ENCODE data around the gene CDC42EP4.

Gene CDC42EP4

DNA sequence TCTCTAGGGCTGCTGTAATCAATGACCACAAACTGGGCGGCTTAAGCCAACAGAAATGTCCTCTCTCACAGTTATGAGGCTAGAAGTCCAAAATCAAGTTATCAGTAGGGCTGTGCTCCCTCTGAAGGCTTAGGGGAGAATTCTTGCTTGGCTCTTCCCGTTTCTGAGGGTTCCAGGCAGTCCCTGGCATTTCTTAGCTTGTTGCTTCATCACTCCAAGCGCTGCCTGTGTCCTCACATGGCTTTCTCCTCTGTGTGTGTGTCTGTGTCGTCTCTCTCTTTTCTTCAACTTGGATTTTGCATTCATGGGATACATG is 13.7 kb upstream of the CDC42EP4 start:
- Histone ChIP-seq H3K4me1 (ENCODE audit: control insufficient read depth, insufficient read depth, low read length) (no peaks in the 10 kb centered on the region), H3K9me3 (ENCODE audit: control insufficient read depth, low read length) (no peaks in the 10 kb centered on the region), H3K4me3 (ENCODE audit: low read length) (no peak overlapping the region), H3K9ac (ENCODE audit: low read length) (no peak overlapping the region), H3K36me3 (ENCODE audit: control insufficient read depth, insufficient read depth, low read length) (no peaks in the 10 kb centered on the region), H3K27me3 (ENCODE audit: control insufficient read depth, insufficient read depth, low read length) (no peaks in the 10 kb centered on the region)

DNA sequence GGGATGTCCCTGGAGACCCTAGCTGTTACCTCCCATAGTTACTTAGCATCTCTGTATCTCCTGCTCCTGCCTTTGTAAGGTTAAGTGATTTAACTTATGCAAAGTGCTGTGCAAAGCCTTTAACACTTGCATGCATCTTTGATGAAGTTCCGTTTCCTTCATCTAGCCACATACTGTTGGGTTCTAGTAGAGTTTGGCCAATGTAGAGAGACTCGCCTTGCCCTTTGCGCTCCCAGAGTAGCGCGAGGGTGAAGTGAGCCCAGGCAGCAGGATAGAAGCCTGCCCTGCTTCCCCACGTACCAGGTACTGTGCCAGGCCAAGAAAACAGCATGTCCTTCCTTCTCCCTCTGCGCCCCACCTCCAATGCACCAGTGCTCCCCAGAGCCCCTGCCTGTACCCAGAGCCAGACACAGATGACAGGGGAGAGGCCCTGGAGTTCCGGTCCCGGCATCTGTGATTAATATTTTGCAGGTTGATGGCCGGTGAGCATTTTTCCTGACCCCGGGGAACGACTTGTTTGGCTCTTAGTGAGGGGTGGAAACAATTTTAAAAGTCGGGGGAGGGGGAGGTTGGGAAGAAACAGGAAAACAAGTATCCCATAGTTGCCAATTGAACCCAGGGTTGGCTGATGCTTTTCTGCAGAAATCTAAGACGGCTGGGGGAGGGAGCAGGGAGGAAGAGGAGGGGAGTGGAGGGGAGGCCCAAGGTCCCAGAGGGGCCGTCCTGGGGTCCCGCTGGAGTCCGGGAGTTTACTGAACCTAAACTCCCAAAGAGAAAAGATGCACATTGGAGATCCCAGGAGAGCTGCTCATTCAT is 13.1 kb upstream of the CDC42EP4 start:
- Histone ChIP-seq H3K36me3 (ENCODE audit: control insufficient read depth, insufficient read depth, low read length) (no peaks in the 10 kb centered on the region), H3K4me3 (ENCODE audit: low read length) (no peak overlapping the region), H3K27me3 (ENCODE audit: control insufficient read depth, insufficient read depth, low read length) (no peaks in the 10 kb centered on the region), H3K9ac (ENCODE audit: low read length) (no peak overlapping the region), H3K4me1 (ENCODE audit: control insufficient read depth, insufficient read depth, low read length) (no peaks in the 10 kb centered on the region), H3K9me3 (ENCODE audit: control insufficient read depth, low read length) (no peaks in the 10 kb centered on the region)

DNA sequence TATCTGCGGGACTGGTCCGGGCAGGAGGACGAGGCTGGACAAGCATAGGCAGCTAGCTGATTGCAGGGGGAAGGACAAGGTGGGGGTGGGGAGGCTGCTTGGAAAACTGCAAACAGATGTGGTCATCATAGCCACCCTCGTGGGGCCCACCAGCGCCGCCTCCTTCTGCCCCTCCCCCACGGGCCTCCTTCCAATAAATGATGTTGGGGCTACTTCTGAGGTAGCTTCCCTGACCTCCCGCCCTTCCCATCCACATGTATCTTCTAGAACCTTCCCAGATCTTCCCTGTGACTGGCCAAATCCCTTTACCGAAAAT is 12.3 kb upstream of the CDC42EP4 start:
- H3K9ac ChIP-seq (ENCODE audit: low read length), result no peak overlapping the region
- H3K4me3 ChIP-seq (ENCODE audit: low read length), result no peak overlapping the region

DNA sequence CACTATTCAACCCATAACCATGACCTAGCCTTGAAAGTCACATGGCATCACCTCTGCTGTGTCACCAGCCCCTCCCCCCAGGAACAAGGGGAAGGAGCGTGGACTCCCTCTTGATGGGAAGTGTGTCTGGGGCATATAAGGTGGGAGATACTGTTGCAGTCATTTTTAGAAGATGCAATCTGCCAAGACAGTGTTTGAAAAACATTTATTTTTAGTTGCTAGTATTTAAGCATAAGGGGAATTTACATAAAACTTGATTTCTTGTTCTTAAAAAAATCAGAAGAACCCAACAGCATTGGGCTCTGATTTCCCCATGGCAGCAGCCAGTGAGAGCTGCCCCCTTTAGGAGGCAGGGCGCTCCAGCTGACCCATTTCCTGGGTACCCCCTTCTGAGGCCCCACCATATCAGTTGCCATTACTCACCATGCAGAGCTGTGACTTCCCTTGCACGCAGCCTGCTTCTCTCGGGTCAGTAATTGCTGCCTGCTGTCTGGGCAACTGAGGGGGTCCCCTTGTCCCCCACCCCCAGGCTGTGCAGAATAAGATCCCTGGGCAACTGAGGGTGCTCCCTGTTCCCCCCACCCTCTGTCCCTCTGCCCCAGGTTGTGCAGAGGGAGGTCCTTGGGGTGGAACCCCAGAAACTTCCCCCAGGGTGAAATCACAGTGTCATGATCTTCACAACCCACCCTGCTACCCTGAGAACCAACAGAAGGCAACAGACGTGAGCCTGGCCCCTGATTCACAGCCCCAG is 11.8 kb upstream of the CDC42EP4 start:
- H3K4me3 ChIP-seq (ENCODE audit: low read length), result no peak overlapping the region
- H3K27me3 ChIP-seq (ENCODE audit: control insufficient read depth, insufficient read depth, low read length), result no peaks in the 10 kb centered on the region
- H3K9ac ChIP-seq (ENCODE audit: low read length), result no peak overlapping the region
- H3K9me3 ChIP-seq (ENCODE audit: control insufficient read depth, low read length), result no peaks in the 10 kb centered on the region
- no peaks in the 10 kb centered on the region for H3K36me3 ChIP-seq (ENCODE audit: control insufficient read depth, insufficient read depth, low read length)
- no peaks in the 10 kb centered on the region for H3K4me1 ChIP-seq (ENCODE audit: control insufficient read depth, insufficient read depth, low read length)

More for the DNA sequence above, 12.3 kb upstream of the CDC42EP4 start:
- Histone ChIP-seq H3K9me3 (ENCODE audit: control insufficient read depth, low read length) (no peaks in the 10 kb centered on the region), H3K36me3 (ENCODE audit: control insufficient read depth, insufficient read depth, low read length) (no peaks in the 10 kb centered on the region), H3K4me1 (ENCODE audit: control insufficient read depth, insufficient read depth, low read length) (no peaks in the 10 kb centered on the region), H3K27me3 (ENCODE audit: control insufficient read depth, insufficient read depth, low read length) (no peaks in the 10 kb centered on the region)

DNA sequence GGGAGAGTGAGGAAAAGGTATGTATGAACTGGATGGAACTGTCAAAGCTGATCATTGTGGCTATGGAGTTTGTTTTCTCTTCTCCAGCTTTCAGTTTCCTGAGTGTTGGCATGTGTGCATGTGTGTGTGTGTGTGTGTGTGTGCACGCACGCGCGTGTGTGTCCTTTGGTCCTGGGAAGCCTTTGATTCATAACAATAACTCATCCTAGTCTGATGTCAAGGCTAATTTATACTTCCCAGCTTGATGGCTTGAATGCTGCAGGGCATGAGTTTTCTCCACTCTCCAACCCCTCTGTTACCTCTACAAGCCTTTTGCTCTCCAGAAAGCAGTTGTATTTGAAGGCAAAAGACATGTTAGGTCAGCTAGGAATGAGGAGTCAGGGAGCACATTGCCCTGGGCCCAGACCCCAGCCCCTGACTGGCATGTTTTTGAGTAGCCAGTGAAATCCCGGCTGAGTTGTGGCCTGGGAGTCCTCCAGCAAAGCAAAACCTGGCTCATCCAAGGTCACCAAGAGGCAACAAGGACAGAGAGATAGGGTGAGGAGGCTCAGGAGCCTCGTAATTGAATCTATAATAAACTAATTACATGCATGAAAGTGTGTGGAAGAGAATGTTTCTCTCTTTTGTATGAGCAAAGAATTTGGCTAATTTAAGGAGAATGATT is 8.9 kb upstream of the CDC42EP4 start:
- no peaks in the 10 kb centered on the region for H3K27me3 ChIP-seq (ENCODE audit: control insufficient read depth, insufficient read depth, low read length)
- no peak overlapping the region for H3K9ac ChIP-seq (ENCODE audit: low read length)
- no peak overlapping the region for H3K4me3 ChIP-seq (ENCODE audit: low read length)
- no peaks in the 10 kb centered on the region for H3K9me3 ChIP-seq (ENCODE audit: control insufficient read depth, low read length)
- no peaks in the 10 kb centered on the region for H3K36me3 ChIP-seq (ENCODE audit: control insufficient read depth, insufficient read depth, low read length)
- peaks cover 17% of the 10 kb centered on the region for H3K4me1 ChIP-seq (ENCODE audit: control insufficient read depth, insufficient read depth, low read length)

DNA sequence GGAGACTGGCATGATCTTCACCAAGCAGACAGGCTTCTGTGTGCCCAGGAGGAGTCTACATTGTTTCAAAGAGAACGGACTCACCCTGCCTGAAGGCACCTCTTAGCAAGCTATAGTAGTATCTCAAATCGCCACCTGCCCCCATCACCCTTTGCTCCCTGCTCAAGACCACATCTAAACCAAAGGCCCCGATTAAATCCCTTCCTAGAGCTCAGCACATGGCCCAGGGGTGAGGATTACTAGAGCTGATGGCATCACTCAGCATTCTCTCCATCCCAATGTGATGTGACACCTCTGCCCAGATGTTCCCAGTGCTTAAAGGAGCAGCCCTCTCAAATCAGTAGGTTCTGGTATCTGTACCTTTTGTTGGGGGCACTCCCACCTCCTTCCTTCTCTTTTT is 8.0 kb upstream of the CDC42EP4 start:
- H3K27me3 ChIP-seq (ENCODE audit: control insufficient read depth, insufficient read depth, low read length), result no peaks in the 10 kb centered on the region
- H3K4me3 ChIP-seq (ENCODE audit: low read length), result no peak overlapping the region
- H3K9me3 ChIP-seq (ENCODE audit: control insufficient read depth, low read length), result no peaks in the 10 kb centered on the region
- H3K36me3 ChIP-seq (ENCODE audit: control insufficient read depth, insufficient read depth, low read length), result no peaks in the 10 kb centered on the region
- no peak overlapping the region for H3K9ac ChIP-seq (ENCODE audit: low read length)
- H3K4me1 ChIP-seq (ENCODE audit: control insufficient read depth, insufficient read depth, low read length), result peaks cover 17% of the 10 kb centered on the region

DNA sequence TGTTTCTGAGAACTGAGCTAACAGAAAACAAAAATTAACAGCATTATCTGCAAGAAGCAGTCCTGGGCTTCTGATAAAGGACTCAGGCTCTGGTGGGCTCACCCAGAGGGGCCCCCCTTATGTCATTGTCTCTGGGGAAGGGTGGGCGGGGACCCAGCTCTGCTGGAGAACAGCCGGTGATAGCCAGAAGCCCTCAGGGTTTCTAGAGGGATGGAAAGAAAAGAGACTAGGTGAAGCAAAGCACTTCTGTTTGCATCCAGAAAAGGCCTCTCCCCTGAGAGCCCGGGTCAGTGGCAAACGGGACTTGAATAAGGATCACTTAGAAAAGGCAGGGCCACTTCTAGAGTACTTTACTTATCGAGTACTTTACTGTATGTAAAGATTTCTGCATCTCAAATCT is 7.0 kb upstream of the CDC42EP4 start:
- H3K9ac ChIP-seq (ENCODE audit: low read length), result no peak overlapping the region
- H3K27me3 ChIP-seq (ENCODE audit: control insufficient read depth, insufficient read depth, low read length), result no peaks in the 10 kb centered on the region
- peaks cover 17% of the 10 kb centered on the region for H3K4me1 ChIP-seq (ENCODE audit: control insufficient read depth, insufficient read depth, low read length)
- H3K36me3 ChIP-seq (ENCODE audit: control insufficient read depth, insufficient read depth, low read length), result no peaks in the 10 kb centered on the region
- no peak overlapping the region for H3K4me3 ChIP-seq (ENCODE audit: low read length)
- no peaks in the 10 kb centered on the region for H3K9me3 ChIP-seq (ENCODE audit: control insufficient read depth, low read length)

GRCh38 chr17:73318427-73318813 is 6.6 kb upstream of the CDC42EP4 start:
- no peak overlapping the region for H3K4me3 ChIP-seq (ENCODE audit: low read length)
- H3K27me3 ChIP-seq (ENCODE audit: control insufficient read depth, insufficient read depth, low read length), result no peaks in the 10 kb centered on the region
- no peaks in the 10 kb centered on the region for H3K9me3 ChIP-seq (ENCODE audit: control insufficient read depth, low read length)
- H3K4me1 ChIP-seq (ENCODE audit: control insufficient read depth, insufficient read depth, low read length), result peaks cover 17% of the 10 kb centered on the region
- H3K9ac ChIP-seq (ENCODE audit: low read length), result no peak overlapping the region
- no peaks in the 10 kb centered on the region for H3K36me3 ChIP-seq (ENCODE audit: control insufficient read depth, insufficient read depth, low read length)

GRCh38 chr17:73317513-73318426 is 6.0 kb upstream of the CDC42EP4 start:
- H3K27me3 ChIP-seq (ENCODE audit: control insufficient read depth, insufficient read depth, low read length), result no peaks in the 10 kb centered on the region
- H3K36me3 ChIP-seq (ENCODE audit: control insufficient read depth, insufficient read depth, low read length), result no peaks in the 10 kb centered on the region
- no peaks in the 10 kb centered on the region for H3K9me3 ChIP-seq (ENCODE audit: control insufficient read depth, low read length)
- peaks cover 18% of the 10 kb centered on the region for H3K4me1 ChIP-seq (ENCODE audit: control insufficient read depth, insufficient read depth, low read length)
- H3K9ac ChIP-seq (ENCODE audit: low read length), result peak overlapping the region; percentile 7
- H3K4me3 ChIP-seq (ENCODE audit: low read length), result no peak overlapping the region

DNA sequence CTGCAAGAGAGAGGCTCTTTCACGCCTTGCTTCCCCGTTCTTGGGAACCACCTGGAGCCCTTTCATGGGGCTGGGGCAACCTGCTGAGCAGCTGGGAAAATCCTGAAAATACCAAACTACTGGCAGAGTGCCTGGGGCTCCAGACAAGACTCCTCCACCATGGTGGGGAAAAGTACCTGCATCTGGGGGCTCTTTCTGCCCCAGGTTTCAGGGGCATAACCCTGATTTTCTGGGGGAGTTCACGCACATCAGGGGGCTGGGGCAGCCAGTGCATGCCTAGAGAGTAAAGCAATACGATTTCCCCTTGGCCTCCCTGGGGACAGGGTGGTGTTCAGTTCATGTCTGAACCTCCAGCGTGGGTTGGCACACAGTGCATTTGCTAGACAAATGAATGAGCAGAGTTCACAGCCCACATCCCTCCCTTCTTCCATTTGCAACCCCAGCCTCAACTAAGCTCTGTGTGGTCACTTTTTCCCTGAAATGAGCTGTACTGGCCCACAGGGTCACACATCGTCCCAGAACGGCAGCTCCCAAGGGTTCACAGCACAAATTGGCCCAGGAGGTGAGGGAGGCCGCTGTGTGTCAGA is 5.2 kb upstream of the CDC42EP4 start:
- H3K9ac ChIP-seq (ENCODE audit: low read length), result peak overlapping the region; percentile 7
- H3K27me3 ChIP-seq (ENCODE audit: control insufficient read depth, insufficient read depth, low read length), result no peaks in the 10 kb centered on the region
- H3K4me1 ChIP-seq (ENCODE audit: control insufficient read depth, insufficient read depth, low read length), result peaks cover 25% of the 10 kb centered on the region
- no peaks in the 10 kb centered on the region for H3K9me3 ChIP-seq (ENCODE audit: control insufficient read depth, low read length)
- no peak overlapping the region for H3K4me3 ChIP-seq (ENCODE audit: low read length)
- H3K36me3 ChIP-seq (ENCODE audit: control insufficient read depth, insufficient read depth, low read length), result no peaks in the 10 kb centered on the region

DNA sequence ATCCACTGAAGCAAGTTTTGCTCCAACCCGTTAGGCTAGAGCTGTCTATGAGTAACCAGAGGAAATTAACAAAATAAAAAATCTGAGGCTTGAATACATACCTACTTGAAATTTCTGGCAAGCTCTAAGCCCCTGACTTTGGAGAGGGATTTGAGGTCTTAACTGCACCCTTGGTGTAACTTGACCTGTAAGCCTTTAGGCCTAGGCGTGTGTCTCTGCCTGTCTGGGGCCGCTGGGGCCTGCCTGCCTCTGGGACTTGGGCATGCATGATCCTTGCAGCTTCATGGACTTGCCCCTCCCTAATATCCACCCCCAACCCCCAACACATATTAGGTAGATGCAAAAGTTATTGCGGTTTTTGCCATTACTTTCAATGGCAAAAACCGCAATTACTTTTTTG is 3.7 kb upstream of the CDC42EP4 start:
- no peak overlapping the region for H3K9ac ChIP-seq (ENCODE audit: low read length)
- no peak overlapping the region for H3K4me3 ChIP-seq (ENCODE audit: low read length)
- H3K4me1 ChIP-seq (ENCODE audit: control insufficient read depth, insufficient read depth, low read length), result peaks cover 26% of the 10 kb centered on the region
- no peaks in the 10 kb centered on the region for H3K9me3 ChIP-seq (ENCODE audit: control insufficient read depth, low read length)
- H3K36me3 ChIP-seq (ENCODE audit: control insufficient read depth, insufficient read depth, low read length), result no peaks in the 10 kb centered on the region
- H3K27me3 ChIP-seq (ENCODE audit: control insufficient read depth, insufficient read depth, low read length), result no peaks in the 10 kb centered on the region

Measured in mucosa of stomach (tissue), 1 donor.